AG04450 (cell line): ENCODE data around the gene GRID1. TPM values are rescaled to one million over a fixed set of nuclear protein-coding genes. Genes with fewer than 3 reads are reported as not detected.

Experiments used
- CTCF ChIA-PET: fragments of 300-600, 350-600 bp; formaldehyde crosslinking; extraction: SDS; loops from one replicate; lab custom pipeline; 2022; ENCODE audit warnings: antibody characterized with exemption, inconsistent platforms; lab: Charles Lee
- POLR2A ChIA-PET: fragments of 350-600 bp; formaldehyde crosslinking; extraction: SDS; loops from one replicate; lab custom pipeline; 2021; ENCODE audit warnings: antibody characterized with exemption, inconsistent platforms; lab: Yijun Ruan, JAX
- DNase-seq: peaks from one replicate; pipeline ENCODE4 v3.0.0-alpha.2; 2011; ENCODE audit warnings: low read depth, low spot score
- H3K27ac ChIP-seq: one replicate; pipeline ENCODE4 v1.5.1; 2012; ENCODE audit warnings: low read depth, low read length, control low read depth
- H3K27me3 ChIP-seq: one replicate; pipeline ENCODE4 v1.6.0; 2012; ENCODE audit warnings: low read length; ENCODE audit not compliant: control insufficient read depth, insufficient read depth
- H3K4me3 ChIP-seq: 2 replicates; pipeline ENCODE4 v1.5.1; 2011; ENCODE audit warnings: mild to moderate bottlenecking, low read depth, low read length, control low read depth
- H3K9me3 ChIP-seq: 2 replicates; pipeline ENCODE4 v1.5.1; 2012; ENCODE audit warnings: low read length; ENCODE audit not compliant: control insufficient read depth, insufficient read depth
- CTCF ChIP-seq: IDR thresholded peaks from 2 replicates; pipeline ENCODE4 v1.5.1; 2011; ENCODE audit warnings: low read depth, low read length, control low read depth, inconsistent platforms
- polyA plus RNA-seq: library from polyadenylated mRNA; depleted of rRNA; stranded (reverse); fragments of >200 nt; gene quantifications from 2 replicates; pipeline ENCODE4 v1.2.3, GENCODE V29; 2011

The GRID1 gene
- polyA plus RNA-seq, 1 experiment = not detected

GRCh38 chr10:86327954-86328725, 38.5 kb downstream of the GRID1 start:
- H3K4me3 ChIP-seq = no peak overlapping the region
- H3K27me3 ChIP-seq = peaks cover 5% of the 10 kb centered on the region
- ChIA-PET POLR2A (no interaction called here), CTCF (no interaction called here)
- no peak overlapping the region for H3K27ac ChIP-seq
- no peaks in the 10 kb centered on the region for H3K9me3 ChIP-seq
- no peak for DNase-seq
- no peak for TF ChIP-seq CTCF

- Histone ChIP-seq H3K27me3 (peaks cover 9% of the 10 kb centered on the region), H3K27ac (no peak overlapping the region), H3K9me3 (no peaks in the 10 kb centered on the region), H3K4me3 (no peak overlapping the region)
- ChIA-PET POLR2A (no interaction called here), CTCF (no interaction called here)
- DNase-seq = no peak
- no peak for TF ChIP-seq CTCF
These were observed 41.4 kb downstream of the GRID1 start for GRCh38 chr10:86325158-86325557.

GRCh38 chr10:86321568-86321967, 45.0 kb downstream of the GRID1 start:
- Histone ChIP-seq H3K4me3 (no peak overlapping the region), H3K27ac (no peak overlapping the region), H3K27me3 (peaks cover 6% of the 10 kb centered on the region), H3K9me3 (no peaks in the 10 kb centered on the region)
- DNase-seq = no peak
- TF ChIP-seq CTCF = no peak
- POLR2A ChIA-PET = no interaction called here
- CTCF ChIA-PET = no interaction called here

- TF ChIP-seq CTCF = no peak
- Histone ChIP-seq H3K27ac (no peak overlapping the region), H3K4me3 (no peak overlapping the region), H3K27me3 (peaks cover 6% of the 10 kb centered on the region), H3K9me3 (no peaks in the 10 kb centered on the region)
- POLR2A ChIA-PET = no interaction called here
- no peak for DNase-seq
- CTCF ChIA-PET = interaction anchor here (0.5 kb wide), 1 partner anchor 72 kb away, joined by 3 read pairs; no protein-coding TSS in a partner anchor
These were observed 46.9 kb downstream of the GRID1 start for GRCh38 chr10:86319676-86320075.

- POLR2A ChIA-PET = no interaction called here
- peaks cover 4% of the 10 kb centered on the region for H3K27me3 ChIP-seq
- TF ChIP-seq CTCF = no peak
- CTCF ChIA-PET = no interaction called here
- no peak overlapping the region for H3K27ac ChIP-seq
- H3K9me3 ChIP-seq = no peaks in the 10 kb centered on the region
- H3K4me3 ChIP-seq = no peak overlapping the region
- no peak for DNase-seq
These were observed 48.5 kb downstream of the GRID1 start for GRCh38 chr10:86317949-86318725.
